HEK293 (cell line): ENCODE results near the gene GART.
A peak's percentile ranks its signal among the peaks of the same experiment; 100 is the strongest.

Experiments
- ATF2 ChIP-seq: fragments of 450-650 bp; formaldehyde crosslinking; IDR thresholded peaks from 2 replicates; pipeline ENCODE4 v1.5.1; 2016; ENCODE audit warnings: missing biosample characterization, missing genetic modification characterization, low read depth
- BCL11B ChIP-seq: fragments of 450-650 bp; formaldehyde crosslinking; IDR thresholded peaks from 2 replicates; pipeline ENCODE4 v1.5.1; 2016; ENCODE audit warnings: low read depth, missing biosample characterization, missing genetic modification characterization
- EGR2 ChIP-seq: fragments of 450-650 bp; formaldehyde crosslinking; IDR thresholded peaks from 2 replicates; pipeline ENCODE4 v1.5.1; 2016; ENCODE audit warnings: low read depth, missing biosample characterization, missing genetic modification characterization
- KLF8 ChIP-seq: fragments of 450-650 bp; formaldehyde crosslinking; IDR thresholded peaks from 2 replicates; pipeline ENCODE4 v1.5.1; 2016; ENCODE audit warnings: missing biosample characterization, missing genetic modification characterization
- REST ChIP-seq: fragments of 450-650 bp; formaldehyde crosslinking; IDR thresholded peaks from 2 replicates; pipeline ENCODE4 v1.5.1; 2016; ENCODE audit warnings: missing biosample characterization, missing genetic modification characterization
- SP2 ChIP-seq: fragments of 450-650 bp; formaldehyde crosslinking; IDR thresholded peaks from 2 replicates; pipeline ENCODE4 v1.5.1; 2016; ENCODE audit warnings: missing biosample characterization, missing genetic modification characterization
- SP3 ChIP-seq: fragments of 450-650 bp; formaldehyde crosslinking; IDR thresholded peaks from 2 replicates; pipeline ENCODE4 v1.5.1; 2016; ENCODE audit warnings: missing biosample characterization, missing genetic modification characterization
- ZBTB21 ChIP-seq: fragments of 450-650 bp; formaldehyde crosslinking; IDR thresholded peaks from 2 replicates; pipeline ENCODE4 v1.5.1; 2017; ENCODE audit warnings: missing biosample characterization, missing genetic modification characterization
- ZBTB8A ChIP-seq: fragments of 450-650 bp; formaldehyde crosslinking; IDR thresholded peaks from 2 replicates; pipeline ENCODE4 v1.5.1; 2016; ENCODE audit warnings: missing biosample characterization, missing genetic modification characterization
- ZFP69B ChIP-seq: fragments of 450-650 bp; formaldehyde crosslinking; IDR thresholded peaks from 2 replicates; pipeline ENCODE4 v1.5.1; 2016; ENCODE audit warnings: missing biosample characterization, missing genetic modification characterization
- ZNF132 ChIP-seq: fragments of 450-650 bp; formaldehyde crosslinking; IDR thresholded peaks from 2 replicates; pipeline ENCODE4 v1.5.1; 2017; ENCODE audit warnings: missing biosample characterization, missing genetic modification characterization, borderline replicate concordance
- ZNF155 ChIP-seq: fragments of 450-650 bp; formaldehyde crosslinking; IDR thresholded peaks from 2 replicates; pipeline ENCODE4 v1.5.1; 2016; ENCODE audit warnings: missing biosample characterization, missing genetic modification characterization
- ZNF18 ChIP-seq: fragments of 450-650 bp; formaldehyde crosslinking; IDR thresholded peaks from 2 replicates; pipeline ENCODE4 v1.5.1; 2016; ENCODE audit warnings: missing biosample characterization, missing genetic modification characterization
- ZNF362 ChIP-seq: fragments of 450-650 bp; formaldehyde crosslinking; IDR thresholded peaks from 2 replicates; pipeline ENCODE4 v1.5.1; 2016; ENCODE audit warnings: missing biosample characterization, missing genetic modification characterization
- ZNF514 ChIP-seq: fragments of 450-650 bp; formaldehyde crosslinking; IDR thresholded peaks from 2 replicates; pipeline ENCODE4 v1.5.1; 2016; ENCODE audit warnings: missing biosample characterization, missing genetic modification characterization
- ZNF521 ChIP-seq: fragments of 450-650 bp; formaldehyde crosslinking; IDR thresholded peaks from 2 replicates; pipeline ENCODE4 v1.5.1; 2017; ENCODE audit warnings: missing biosample characterization, mild to moderate bottlenecking, missing genetic modification characterization
- ZNF548 ChIP-seq: fragments of 450-650 bp; formaldehyde crosslinking; IDR thresholded peaks from 2 replicates; pipeline ENCODE4 v1.5.1; 2016; ENCODE audit warnings: missing biosample characterization, missing genetic modification characterization
- ZNF585B ChIP-seq: fragments of 450-650 bp; formaldehyde crosslinking; IDR thresholded peaks from 2 replicates; pipeline ENCODE4 v1.5.1; 2016; ENCODE audit warnings: missing biosample characterization, missing genetic modification characterization
- ZNF654 ChIP-seq: fragments of 450-650 bp; formaldehyde crosslinking; IDR thresholded peaks from 2 replicates; pipeline ENCODE4 v1.5.1; 2016; ENCODE audit warnings: low read depth, missing biosample characterization, missing genetic modification characterization
- ZSCAN4 ChIP-seq: fragments of 450-650 bp; formaldehyde crosslinking; IDR thresholded peaks from 2 replicates; pipeline ENCODE4 v1.5.1; 2017; ENCODE audit warnings: missing biosample characterization, missing genetic modification characterization

The GART gene

GRCh38 chr21:33552093-33552998 is 10.4 kb upstream of the GART start (continued):
- TF ChIP-seq SP3 (no peak), ZSCAN4 (tag by site-specific recombination) (no peak), ZBTB8A (tag by site-specific recombination) (no peak), BCL11B (tag by site-specific recombination) (no peak), ZFP69B (tag by site-specific recombination) (no peak), ZNF521 (tag by site-specific recombination) (no peak), ZNF654 (no peak), ZNF18 (tag by site-specific recombination) (no peak), ZNF585B (tag by site-specific recombination) (no peak), ZNF548 (tag by site-specific recombination) (no peak), ZNF155 (no peak), EGR2 (tag by site-specific recombination) (no peak), ZNF514 (tag by site-specific recombination) (no peak), REST (tag by site-specific recombination) (no peak), ZNF362 (tag by site-specific recombination) (no peak), KLF8 (tag by site-specific recombination) (no peak), ZBTB21 (tag by site-specific recombination) (peak; percentile 95), SP2 (no peak), ATF2 (tag by site-specific recombination) (peak; percentile 98), ZNF132 (tag by site-specific recombination) (no peak)
